ENCODE results near the gene MAL.

Gene MAL

DNA sequence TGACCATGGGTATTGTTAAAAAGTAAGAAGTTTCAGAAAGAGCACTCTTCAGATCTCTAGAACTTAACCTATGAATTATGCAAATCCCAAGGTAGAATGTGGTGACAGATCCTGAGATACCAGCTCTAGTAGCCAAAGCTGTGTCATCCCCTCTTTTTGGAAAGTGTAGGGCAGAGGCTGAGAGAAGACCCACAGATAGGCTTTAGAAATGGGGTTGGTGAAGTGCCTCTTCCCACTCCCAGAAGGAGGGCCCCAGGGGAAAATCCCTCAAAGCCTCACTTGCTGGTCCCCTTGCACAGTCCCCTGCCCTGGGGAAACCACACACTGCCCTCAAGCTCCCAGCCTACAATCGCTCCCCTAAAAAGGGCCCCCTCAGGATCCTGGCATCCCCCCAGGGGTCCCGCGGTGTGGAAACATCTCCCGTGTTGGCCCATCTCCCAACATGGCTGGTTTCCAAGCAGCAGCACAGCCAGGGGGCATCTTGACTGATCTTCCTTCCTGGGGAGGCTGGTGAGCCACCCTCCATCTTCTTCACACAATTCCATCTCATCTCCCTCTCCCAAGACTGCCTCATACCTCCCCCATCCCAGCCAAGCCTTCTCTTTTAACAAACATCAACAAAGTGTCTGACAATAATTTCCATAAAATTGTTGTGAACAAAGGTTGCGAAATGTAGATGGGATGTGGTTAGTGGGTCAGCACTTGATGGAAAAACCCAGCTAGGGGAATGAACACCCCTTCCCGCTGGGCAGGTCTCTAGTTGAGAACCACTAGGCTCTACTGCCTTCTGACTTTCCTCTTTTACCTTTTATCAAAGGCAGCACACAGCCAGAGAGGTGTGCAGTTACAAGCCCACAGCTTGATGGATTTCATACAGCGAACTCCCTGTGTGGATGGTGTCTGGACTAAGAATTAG is 25.1 kb downstream of the MAL start:
- no peak for DNase-seq (ENCODE audit: low read depth, low spot score)
- no peak overlapping the region for H3K4me3 ChIP-seq (ENCODE audit: low read depth, low read length)
- TF ChIP-seq, protein P1, sequence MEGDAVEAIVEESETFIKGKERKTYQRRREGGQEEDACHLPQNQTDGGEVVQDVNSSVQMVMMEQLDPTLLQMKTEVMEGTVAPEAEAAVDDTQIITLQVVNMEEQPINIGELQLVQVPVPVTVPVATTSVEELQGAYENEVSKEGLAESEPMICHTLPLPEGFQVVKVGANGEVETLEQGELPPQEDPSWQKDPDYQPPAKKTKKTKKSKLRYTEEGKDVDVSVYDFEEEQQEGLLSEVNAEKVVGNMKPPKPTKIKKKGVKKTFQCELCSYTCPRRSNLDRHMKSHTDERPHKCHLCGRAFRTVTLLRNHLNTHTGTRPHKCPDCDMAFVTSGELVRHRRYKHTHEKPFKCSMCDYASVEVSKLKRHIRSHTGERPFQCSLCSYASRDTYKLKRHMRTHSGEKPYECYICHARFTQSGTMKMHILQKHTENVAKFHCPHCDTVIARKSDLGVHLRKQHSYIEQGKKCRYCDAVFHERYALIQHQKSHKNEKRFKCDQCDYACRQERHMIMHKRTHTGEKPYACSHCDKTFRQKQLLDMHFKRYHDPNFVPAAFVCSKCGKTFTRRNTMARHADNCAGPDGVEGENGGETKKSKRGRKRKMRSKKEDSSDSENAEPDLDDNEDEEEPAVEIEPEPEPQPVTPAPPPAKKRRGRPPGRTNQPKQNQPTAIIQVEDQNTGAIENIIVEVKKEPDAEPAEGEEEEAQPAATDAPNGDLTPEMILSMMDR (IDR thresholded peaks at IDR 0.05; ENCODE audit: low read depth, low read length) = no peak
- in situ Hi-C loops (cut with HindIII; ENCODE audit: low sequenced_read_pairs) = no loop called here

DNA sequence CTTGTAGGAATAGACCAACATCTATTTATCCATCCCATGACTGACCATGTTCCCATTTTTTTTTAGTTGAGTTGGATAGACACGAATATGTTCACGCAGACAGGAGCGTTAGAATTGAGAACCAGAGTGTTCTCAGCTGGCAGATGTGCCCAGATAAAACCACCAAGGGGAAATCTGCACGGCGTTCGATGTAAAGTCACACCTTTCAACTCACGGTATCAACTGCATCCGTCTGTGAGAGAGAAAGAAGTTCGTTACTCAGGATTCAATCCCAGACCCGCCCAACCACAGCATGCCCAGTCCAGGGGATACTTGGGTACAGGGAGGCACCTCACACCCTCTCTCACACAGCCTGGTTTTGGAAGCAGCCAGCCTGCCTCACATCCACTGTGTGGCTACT is 26.1 kb downstream of the MAL start:
- in situ Hi-C loops (cut with HindIII; ENCODE audit: low sequenced_read_pairs) = no loop called here
- DNase-seq (ENCODE audit: low read depth, low spot score) = no peak
- TF ChIP-seq, protein P1 (IDR thresholded peaks at IDR 0.05; ENCODE audit: low read depth, low read length) = no peak

DNA sequence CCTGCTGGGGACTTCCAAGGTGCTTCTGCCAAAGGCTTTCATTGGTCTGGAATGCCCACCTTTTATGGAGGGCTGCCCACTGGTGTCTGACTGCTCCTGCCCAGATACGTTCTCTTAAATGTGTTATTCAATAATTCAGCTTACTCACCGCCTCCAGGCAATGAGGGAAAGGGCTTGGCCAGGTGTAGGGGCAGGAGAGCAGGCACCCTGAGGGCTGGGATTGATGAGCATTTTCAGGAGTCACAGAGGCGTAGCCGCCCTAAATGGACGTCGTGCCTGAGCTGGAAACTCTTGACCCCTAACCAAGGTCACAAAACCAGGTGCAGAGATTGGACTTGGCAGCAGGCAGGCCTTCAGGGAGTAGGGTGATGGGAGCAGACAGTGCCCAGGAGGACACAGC is 26.8 kb downstream of the MAL start:
- no peak for DNase-seq (ENCODE audit: low read depth, low spot score)
- in situ Hi-C loops (cut with HindIII; ENCODE audit: low sequenced_read_pairs) = no loop called here
- H3K4me3 ChIP-seq (ENCODE audit: low read depth, low read length) = no peak overlapping the region
- TF ChIP-seq, protein P1 (IDR thresholded peaks at IDR 0.05; ENCODE audit: low read depth, low read length) = no peak

More for the DNA sequence above, 26.1 kb downstream of the MAL start:
- H3K4me3 ChIP-seq (ENCODE audit: low read depth, low read length) = no peak overlapping the region

DNA sequence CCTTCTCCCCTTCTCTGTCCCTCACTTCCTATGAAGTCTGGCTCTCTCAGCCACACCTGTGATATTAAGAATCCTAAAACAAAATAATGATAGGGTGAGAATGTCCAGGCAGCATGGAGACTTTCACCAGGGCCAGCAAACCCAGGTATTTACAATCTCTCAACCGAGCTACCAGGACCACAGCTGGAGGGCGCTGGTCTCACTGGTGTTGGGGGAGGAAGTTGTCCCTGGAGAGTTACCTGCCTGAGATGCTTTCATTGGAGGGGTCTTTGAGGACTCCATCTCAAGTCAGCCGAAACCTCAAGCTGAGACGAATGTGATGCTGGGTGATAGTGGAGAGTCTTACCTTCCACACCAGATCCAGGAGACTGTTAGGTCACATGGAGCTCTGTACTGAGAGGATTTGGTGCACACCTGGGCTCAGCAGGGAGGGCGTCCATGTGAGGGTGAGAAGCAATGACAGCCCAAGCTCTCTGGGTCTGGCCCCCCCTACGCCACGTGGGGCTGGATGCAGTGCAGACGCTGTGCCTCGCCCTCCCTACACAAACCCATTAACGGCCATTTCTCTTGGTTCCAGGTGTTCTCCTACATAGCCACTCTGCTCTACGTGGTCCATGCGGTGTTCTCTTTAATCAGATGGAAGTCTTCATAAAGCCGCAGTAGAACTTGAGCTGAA is 27.4 kb downstream of the MAL start:
- no peak for DNase-seq (ENCODE audit: low read depth, low spot score)

DNA sequence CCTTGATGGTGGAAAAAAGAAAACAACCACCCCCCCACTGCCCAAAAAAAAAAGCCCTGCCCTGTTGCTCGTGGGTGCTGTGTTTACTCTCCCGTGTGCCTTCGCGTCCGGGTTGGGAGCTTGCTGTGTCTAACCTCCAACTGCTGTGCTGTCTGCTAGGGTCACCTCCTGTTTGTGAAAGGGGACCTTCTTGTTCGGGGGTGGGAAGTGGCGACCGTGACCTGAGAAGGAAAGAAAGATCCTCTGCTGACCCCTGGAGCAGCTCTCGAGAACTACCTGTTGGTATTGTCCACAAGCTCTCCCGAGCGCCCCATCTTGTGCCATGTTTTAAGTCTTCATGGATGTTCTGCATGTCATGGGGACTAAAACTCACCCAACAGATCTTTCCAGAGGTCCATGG is 28.0 kb downstream of the MAL start:
- TF ChIP-seq, protein P1 (IDR thresholded peaks at IDR 0.05; ENCODE audit: low read depth, low read length) = no peak
- no peak for DNase-seq (ENCODE audit: low read depth, low spot score)
- no peak overlapping the region for H3K4me3 ChIP-seq (ENCODE audit: low read depth, low read length)
- in situ Hi-C loops (cut with HindIII; ENCODE audit: low sequenced_read_pairs) = no loop called here

More for the DNA sequence above, 27.4 kb downstream of the MAL start:
- in situ Hi-C loops (cut with HindIII; ENCODE audit: low sequenced_read_pairs) = no loop called here
- no peak overlapping the region for H3K4me3 ChIP-seq (ENCODE audit: low read depth, low read length)
- TF ChIP-seq, protein P1 (IDR thresholded peaks at IDR 0.05; ENCODE audit: low read depth, low read length) = no peak

DNA sequence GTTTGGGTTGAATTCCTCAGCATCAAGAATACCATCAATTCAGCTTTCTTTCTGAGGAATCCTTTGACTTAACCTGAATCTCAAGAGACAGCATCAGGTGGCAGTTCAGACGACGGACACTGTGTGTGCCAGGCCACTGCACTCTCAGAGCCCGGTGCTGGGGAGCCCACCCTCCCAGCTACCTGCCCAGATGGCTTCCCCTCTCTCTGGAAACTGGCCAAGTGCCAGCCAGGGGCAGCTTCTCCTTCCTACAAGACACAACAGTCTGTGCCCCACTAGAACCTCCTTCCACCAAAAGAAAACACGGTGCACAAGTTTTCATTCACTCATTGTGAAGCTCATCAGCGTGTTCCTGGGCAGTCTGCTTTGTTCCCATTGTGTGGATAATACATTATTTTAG is 28.5 kb downstream of the MAL start:
- TF ChIP-seq, protein P1 (IDR thresholded peaks at IDR 0.05; ENCODE audit: low read depth, low read length) = no peak
- no peak for DNase-seq (ENCODE audit: low read depth, low spot score)
- H3K4me3 ChIP-seq (ENCODE audit: low read depth, low read length) = no peak overlapping the region
- in situ Hi-C loops (cut with HindIII; ENCODE audit: low sequenced_read_pairs) = no loop called here
